ENCODE measurements around the gene PLA2G15. TPM values are rescaled to one million over a fixed set of nuclear protein-coding genes. Genes with fewer than 3 reads are reported as not detected.

Gene PLA2G15
- total and polyA plus RNA-seq, 2 experiments from 2014 or later, result 3.1 to 14.8 TPM

DNA sequence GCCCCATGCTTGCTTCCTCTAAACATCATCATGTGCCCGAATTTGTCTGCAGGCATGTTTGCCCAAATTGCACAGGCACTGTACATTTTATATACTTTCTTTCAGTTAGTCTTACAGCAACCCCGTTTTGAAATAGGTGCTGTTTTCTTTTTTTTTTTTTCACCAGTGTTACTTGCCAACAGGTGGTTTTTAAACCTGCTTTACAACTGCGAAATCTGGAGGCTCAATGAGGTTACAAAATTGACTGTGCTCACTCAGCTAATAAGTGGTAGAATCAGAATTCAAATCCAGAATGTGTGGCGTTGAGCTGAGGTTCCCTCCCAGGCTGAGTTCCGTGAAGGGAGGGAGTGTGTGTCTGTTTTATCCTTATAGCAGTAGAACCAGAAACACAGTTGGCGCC lies 5.8 kb downstream of the PLA2G15 start (continued):
- TF ChIP-seq, protein P1, sequence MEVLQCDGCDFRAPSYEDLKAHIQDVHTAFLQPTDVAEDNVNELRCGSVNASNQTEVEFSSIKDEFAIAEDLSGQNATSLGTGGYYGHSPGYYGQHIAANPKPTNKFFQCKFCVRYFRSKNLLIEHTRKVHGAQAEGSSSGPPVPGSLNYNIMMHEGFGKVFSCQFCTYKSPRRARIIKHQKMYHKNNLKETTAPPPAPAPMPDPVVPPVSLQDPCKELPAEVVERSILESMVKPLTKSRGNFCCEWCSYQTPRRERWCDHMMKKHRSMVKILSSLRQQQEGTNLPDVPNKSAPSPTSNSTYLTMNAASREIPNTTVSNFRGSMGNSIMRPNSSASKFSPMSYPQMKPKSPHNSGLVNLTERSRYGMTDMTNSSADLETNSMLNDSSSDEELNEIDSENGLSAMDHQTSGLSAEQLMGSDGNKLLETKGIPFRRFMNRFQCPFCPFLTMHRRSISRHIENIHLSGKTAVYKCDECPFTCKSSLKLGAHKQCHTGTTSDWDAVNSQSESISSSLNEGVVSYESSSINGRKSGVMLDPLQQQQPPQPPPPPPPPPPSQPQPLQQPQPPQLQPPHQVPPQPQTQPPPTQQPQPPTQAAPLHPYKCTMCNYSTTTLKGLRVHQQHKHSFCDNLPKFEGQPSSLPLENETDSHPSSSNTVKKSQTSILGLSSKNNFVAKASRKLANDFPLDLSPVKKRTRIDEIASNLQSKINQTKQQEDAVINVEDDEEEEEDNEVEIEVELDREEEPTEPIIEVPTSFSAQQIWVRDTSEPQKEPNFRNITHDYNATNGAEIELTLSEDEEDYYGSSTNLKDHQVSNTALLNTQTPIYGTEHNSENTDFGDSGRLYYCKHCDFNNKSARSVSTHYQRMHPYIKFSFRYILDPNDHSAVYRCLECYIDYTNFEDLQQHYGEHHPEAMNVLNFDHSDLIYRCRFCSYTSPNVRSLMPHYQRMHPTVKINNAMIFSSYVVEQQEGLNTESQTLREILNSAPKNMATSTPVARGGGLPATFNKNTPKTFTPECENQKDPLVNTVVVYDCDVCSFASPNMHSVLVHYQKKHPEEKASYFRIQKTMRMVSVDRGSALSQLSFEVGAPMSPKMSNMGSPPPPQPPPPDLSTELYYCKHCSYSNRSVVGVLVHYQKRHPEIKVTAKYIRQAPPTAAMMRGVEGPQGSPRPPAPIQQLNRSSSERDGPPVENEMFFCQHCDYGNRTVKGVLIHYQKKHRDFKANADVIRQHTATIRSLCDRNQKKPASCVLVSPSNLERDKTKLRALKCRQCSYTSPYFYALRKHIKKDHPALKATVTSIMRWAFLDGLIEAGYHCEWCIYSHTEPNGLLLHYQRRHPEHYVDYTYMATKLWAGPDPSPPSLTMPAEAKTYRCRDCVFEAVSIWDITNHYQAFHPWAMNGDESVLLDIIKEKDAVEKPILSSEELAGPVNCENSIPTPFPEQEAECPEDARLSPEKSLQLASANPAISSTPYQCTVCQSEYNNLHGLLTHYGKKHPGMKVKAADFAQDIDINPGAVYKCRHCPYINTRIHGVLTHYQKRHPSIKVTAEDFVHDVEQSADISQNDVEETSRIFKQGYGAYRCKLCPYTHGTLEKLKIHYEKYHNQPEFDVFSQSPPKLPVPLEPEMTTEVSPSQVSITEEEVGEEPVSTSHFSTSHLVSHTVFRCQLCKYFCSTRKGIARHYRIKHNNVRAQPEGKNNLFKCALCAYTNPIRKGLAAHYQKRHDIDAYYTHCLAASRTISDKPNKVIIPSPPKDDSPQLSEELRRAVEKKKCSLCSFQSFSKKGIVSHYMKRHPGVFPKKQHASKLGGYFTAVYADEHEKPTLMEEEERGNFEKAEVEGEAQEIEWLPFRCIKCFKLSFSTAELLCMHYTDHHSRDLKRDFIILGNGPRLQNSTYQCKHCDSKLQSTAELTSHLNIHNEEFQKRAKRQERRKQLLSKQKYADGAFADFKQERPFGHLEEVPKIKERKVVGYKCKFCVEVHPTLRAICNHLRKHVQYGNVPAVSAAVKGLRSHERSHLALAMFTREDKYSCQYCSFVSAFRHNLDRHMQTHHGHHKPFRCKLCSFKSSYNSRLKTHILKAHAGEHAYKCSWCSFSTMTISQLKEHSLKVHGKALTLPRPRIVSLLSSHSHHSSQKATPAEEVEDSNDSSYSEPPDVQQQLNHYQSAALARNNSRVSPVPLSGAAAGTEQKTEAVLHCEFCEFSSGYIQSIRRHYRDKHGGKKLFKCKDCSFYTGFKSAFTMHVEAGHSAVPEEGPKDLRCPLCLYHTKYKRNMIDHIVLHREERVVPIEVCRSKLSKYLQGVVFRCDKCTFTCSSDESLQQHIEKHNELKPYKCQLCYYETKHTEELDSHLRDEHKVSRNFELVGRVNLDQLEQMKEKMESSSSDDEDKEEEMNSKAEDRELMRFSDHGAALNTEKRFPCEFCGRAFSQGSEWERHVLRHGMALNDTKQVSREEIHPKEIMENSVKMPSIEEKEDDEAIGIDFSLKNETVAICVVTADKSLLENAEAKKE (CRISPR knock-in tag; IDR thresholded peaks at IDR 0.05), result no peak
- TF ChIP-seq CREB1 (CRISPR knock-in tag; IDR thresholded peaks at IDR 0.05; ENCODE audit: low read depth) (no peak), STAT1 (IDR thresholded peaks at IDR 0.05; ENCODE audit: unreplicated experiment) (no peak)

DNA sequence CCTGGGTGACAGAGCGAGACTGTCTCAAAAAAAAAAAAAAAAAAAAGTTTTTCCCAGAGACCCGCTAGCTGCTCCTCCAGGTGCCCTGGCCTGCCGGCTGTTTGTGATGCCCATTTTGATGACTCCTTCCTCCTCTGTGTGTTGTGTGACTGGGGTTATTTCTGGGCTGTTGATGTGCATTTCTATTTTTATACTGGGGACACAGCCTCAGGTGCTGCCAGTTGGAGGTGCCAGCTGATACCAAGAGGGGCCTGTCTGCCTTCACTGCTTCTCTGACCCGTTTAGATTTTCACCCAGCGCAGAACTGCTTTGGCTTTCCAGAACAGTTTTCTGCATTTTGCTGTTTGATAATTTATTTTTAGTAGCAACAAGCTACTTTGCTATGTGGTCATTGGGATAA lies 6.7 kb downstream of the PLA2G15 start:
- H2AFZ ChIP-seq, result no peak overlapping the region
- DNase-seq (ENCODE audit: low spot score), result no peak
- H3K36me3 Mint-ChIP-seq (ENCODE audit: low read depth), result peaks cover 2% of the 10 kb centered on the region; the same call in 1 of the 3 replicates
- no peak overlapping the region for H3K4me2 ChIP-seq
- no peaks in the 10 kb centered on the region for H3K27me3 ChIP-seq (ENCODE audit: insufficient read depth)
- no peak overlapping the region for H3K4me3 Mint-ChIP-seq
- H3K4me1 Mint-ChIP-seq, result no peaks in the 10 kb centered on the region
- peaks cover 6% of the 10 kb centered on the region for H3K27me3 Mint-ChIP-seq (ENCODE audit: insufficient read depth, low read depth, poor library complexity)
- H3K27ac Mint-ChIP-seq, result no peak overlapping the region
- no peaks in the 10 kb centered on the region for H3F3A ChIP-seq (replicated peaks; ENCODE audit: low read depth)
- no peaks in the 10 kb centered on the region for H3K4me1 ChIP-seq (ENCODE audit: insufficient read depth)
- no peak overlapping the region for H3K27ac ChIP-seq (ENCODE audit: low read depth)
- no peak for ATAC-seq
- H3K4me3 ChIP-seq, result no peak overlapping the region
- no peaks in the 10 kb centered on the region for H3K9me2 ChIP-seq (ENCODE audit: insufficient read depth)
- H4K20me1 ChIP-seq (replicated peaks; ENCODE audit: insufficient read depth), result no peaks in the 10 kb centered on the region
- no peaks in the 10 kb centered on the region for H3K9me3 Mint-ChIP-seq
- H3K79me2 ChIP-seq (replicated peaks; ENCODE audit: insufficient read depth), result no peaks in the 10 kb centered on the region
- H3K36me3 ChIP-seq (ENCODE audit: insufficient read depth), result no peaks in the 10 kb centered on the region
- TF ChIP-seq ZNF331 (CRISPR knock-in tag; IDR thresholded peaks at IDR 0.05; ENCODE audit: low read depth) (no peak), CREB1 (CRISPR knock-in tag; IDR thresholded peaks at IDR 0.05; ENCODE audit: low read depth) (no peak), POLR2AphosphoS5 (IDR thresholded peaks at IDR 0.05; ENCODE audit: low read depth) (no peak), ZNF114 (CRISPR knock-in tag; IDR thresholded peaks at IDR 0.05) (no peak), EZH2phosphoT487 (IDR thresholded peaks at IDR 0.05; ENCODE audit: unreplicated experiment) (no peak), EZH2 (IDR thresholded peaks at IDR 0.05; ENCODE audit: low read depth, unreplicated experiment) (no peak)
- TF ChIP-seq, protein P1 (CRISPR knock-in tag; IDR thresholded peaks at IDR 0.05), result no peak

All from GM23338 (cell line).